GM12878 (cell line): ENCODE results near the gene ZMYM3. TPM values are rescaled to one million over a fixed set of nuclear protein-coding genes. Genes with fewer than 3 reads are reported as not detected.

Source experiments
- ATAC-seq: fragments of 200-7000 bp; cut with Tn5 transposase; 3 replicates; pipeline ENCODE4 v1.9.1; 2020; ENCODE audit warnings: mild to moderate bottlenecking, moderate library complexity
- BruUV-seq: library from RNA; stranded (reverse); fragments of 400-500 nt; replicated peaks from 2 replicates; lab custom pipeline; 2021; lab: Mats Ljungman, UMichigan
- CTCF ChIA-PET: fragments of 300-600 bp; sonication (Branson Sonifier 250); formaldehyde crosslinking; extraction: SDS; loops from one replicate; lab custom pipeline; 2021; ENCODE audit warnings: inconsistent platforms; lab: Yijun Ruan, JAX
- POLR2A ChIA-PET: fragments of 350-600 bp; formaldehyde crosslinking; extraction: SDS; loops from one replicate; lab custom pipeline; 2021; ENCODE audit warnings: inconsistent platforms; lab: Charles Lee
- RAD21 ChIA-PET: fragments of 300-600 bp; sonication (Branson Sonifier 250); formaldehyde crosslinking; loops from one replicate; lab custom pipeline; 2023; ENCODE audit warnings: antibody characterized with exemption; ENCODE audit not compliant: unreplicated experiment; lab: Charles Lee
- SMC1A ChIA-PET: fragments of 300-600 bp; sonication (Branson Sonifier 250); formaldehyde crosslinking; loops from one replicate; lab custom pipeline; 2023; ENCODE audit not compliant: unreplicated experiment, uncharacterized antibody; lab: Charles Lee
- DNase-seq: peaks from one replicate; pipeline ENCODE4 v3.0.0-alpha.2; 2011; ENCODE audit warnings: low read depth, low spot score
- FAIRE-seq: peaks from 3 replicates; lab custom pipeline; 2011; peaks lifted over from hg19 to GRCh38; lab: Jason Lieb, UNC
- H2AFZ ChIP-seq: 2 replicates; pipeline ENCODE4 v1.6.0; 2011; ENCODE audit warnings: low read depth, low read length, control low read depth; ENCODE audit not compliant: control insufficient read depth
- H3K27ac ChIP-seq: 2 replicates; pipeline ENCODE4 v1.5.1; 2011; ENCODE audit warnings: control low read depth; ENCODE audit not compliant: control insufficient read depth, insufficient read depth
- H3K27me3 ChIP-seq, 2 experiments: replicated peaks in 1 of 2; 2 replicates each; pipeline versions ENCODE4 v1.6.0 to v1.6.1; 2011; ENCODE audit warnings: low read length in 1 of 2; ENCODE audit not compliant: control insufficient read depth in 2 of 2, insufficient read depth in 2 of 2
- H3K36me3 ChIP-seq, 2 experiments: 2 replicates each; pipeline ENCODE4 v1.5.1; 2011; ENCODE audit warnings: low read length in 1 of 2; ENCODE audit not compliant: control insufficient read depth in 2 of 2, insufficient read depth in 2 of 2
- H3K4me1 ChIP-seq: 2 replicates; pipeline ENCODE4 v1.6.1; 2011; ENCODE audit warnings: mild to moderate bottlenecking, low read length, moderate library complexity, mixed read lengths; ENCODE audit not compliant: control insufficient read depth, insufficient read depth
- H3K4me2 ChIP-seq: 2 replicates; pipeline ENCODE4 v1.6.0; 2011; ENCODE audit warnings: control low read depth; ENCODE audit not compliant: control insufficient read depth, insufficient read depth
- H3K4me3 ChIP-seq: fragments of 200-600 bp; sonication (generic); 2 replicates; pipeline ENCODE4 v1.5.1; 2016
- H3K79me2 ChIP-seq: 2 replicates; pipeline ENCODE4 v1.6.0; 2011; ENCODE audit warnings: low read length; ENCODE audit not compliant: control insufficient read depth, insufficient read depth
- H3K9ac ChIP-seq: 2 replicates; pipeline ENCODE4 v1.8.0; 2011; ENCODE audit warnings: low read length, control low read depth, mixed read lengths; ENCODE audit not compliant: control insufficient read depth, insufficient read depth
- H3K9me3 ChIP-seq: replicated peaks from 3 replicates; pipeline ENCODE4 v1.5.1; 2011; ENCODE audit warnings: mild to moderate bottlenecking, low read length; ENCODE audit not compliant: control insufficient read depth, insufficient read depth
- H4K20me1 ChIP-seq: 2 replicates; pipeline ENCODE4 v1.6.0; 2011; ENCODE audit not compliant: control insufficient read depth, insufficient read depth
- BHLHE40 ChIP-seq, 2 experiments: fragments of 450-650 bp in 1 of 2; IDR thresholded peaks; 2 replicates each; pipeline ENCODE4 v1.6.1; 2011 to 2017; ENCODE audit warnings: low read depth in 2 of 2, borderline replicate concordance in 1 of 2, improper control_type of control experiment in 1 of 2, low read length in 1 of 2, mild to moderate bottlenecking in 1 of 2
- CTCF ChIP-seq, 3 experiments: IDR thresholded peaks in 2 of 3; conservative IDR thresholded peaks in 1 of 3; 2 replicates each; pipeline ENCODE4 v1.5.1; 2011; ENCODE audit warnings: low read depth in 3 of 3, low read length in 3 of 3, mild to moderate bottlenecking in 3 of 3, control low read depth in 2 of 3, moderate library complexity in 2 of 3, inconsistent platforms in 1 of 3, mixed read lengths in 1 of 3; ENCODE audit not compliant: control insufficient read depth in 2 of 3, insufficient read depth in 1 of 3; ENCODE audit errors: extremely low read depth in 1 of 3
- DPF2 ChIP-seq: fragments of 450-650 bp; IDR thresholded peaks from 2 replicates; pipeline ENCODE4 v1.6.1; 2017; ENCODE audit warnings: mild to moderate bottlenecking
- EP300 ChIP-seq, 2 experiments: fragments of 150-350 bp in 1 of 2; IDR thresholded peaks; 2 replicates each; pipeline ENCODE4 v1.6.1; 2011 to 2012; ENCODE audit warnings: low read depth in 2 of 2, low read length in 2 of 2, borderline replicate concordance in 1 of 2, improper control_type of control experiment in 1 of 2, inconsistent platforms in 1 of 2; ENCODE audit not compliant: control insufficient read depth in 1 of 2
- FOXM1 ChIP-seq: IDR thresholded peaks from 2 replicates; pipeline ENCODE4 v1.6.1; 2012; ENCODE audit warnings: low read depth, mild to moderate bottlenecking, inconsistent platforms, low read length, moderate library complexity
- JUND ChIP-seq: IDR thresholded peaks from 2 replicates; pipeline ENCODE4 v1.6.1; 2012; ENCODE audit warnings: low read depth, mild to moderate bottlenecking, low read length, improper control_type of control experiment, moderate library complexity
- MTA2 ChIP-seq: fragments of 450-650 bp; IDR thresholded peaks from 2 replicates; pipeline ENCODE4 v1.6.1; 2016; ENCODE audit warnings: low read depth, mild to moderate bottlenecking, moderate library complexity
- NR2C2 ChIP-seq: IDR thresholded peaks from 2 replicates; pipeline ENCODE4 v1.6.1; 2011; ENCODE audit warnings: borderline replicate concordance, low read depth; ENCODE audit not compliant: control insufficient read depth, insufficient read length
- PRDM15 ChIP-seq: fragments of 450-650 bp; formaldehyde crosslinking; IDR thresholded peaks from 2 replicates; pipeline ENCODE4 v1.4.0; 2020; ENCODE audit warnings: mild to moderate bottlenecking, moderate library complexity
- RBBP5 ChIP-seq: fragments of 200-600 bp; sonication (generic); conservative IDR thresholded peaks from 2 replicates; pipeline ENCODE4 v1.6.1; 2016
- ZBTB4 ChIP-seq: fragments of 450-650 bp; formaldehyde crosslinking; IDR thresholded peaks from 2 replicates; pipeline ENCODE4 v1.4.0; 2022; ENCODE audit warnings: mild to moderate bottlenecking, moderate library complexity
- ZNF207 ChIP-seq: fragments of 450-650 bp; IDR thresholded peaks from 2 replicates; pipeline ENCODE4 v1.6.1; 2014; ENCODE audit warnings: antibody characterized with exemption, mild to moderate bottlenecking, borderline replicate concordance
- WGBS: methylation state at CpG from one replicate; pipeline ENCODE4 v1.1.6; 2016; ENCODE audit warnings: low lambda C conversion rate; ENCODE audit not compliant: insufficient replicate concordance, insufficient coverage; ENCODE audit errors: missing lambda C conversion rate; 5-methylcytosine and 5-hydroxymethylcytosine counted together
- in situ Hi-C: fragments of 300-500 bp; cut with MboI; formaldehyde crosslinking; loops from 9 replicates; pipeline ENCODE4 v1.14.3; 2018; ENCODE audit warnings: mixed read lengths
- intact Hi-C: fragments of 100-400 bp; cut with micrococcal nuclease; formaldehyde crosslinking; loops from one replicate; pipeline ENCODE4 v1.14.2; 2022; ENCODE audit not compliant: unreplicated experiment
- polyA plus RNA-seq, 11 experiments: library from polyadenylated mRNA; depleted of rRNA in 4 of 11; unstranded in 6 of 11; stranded (reverse) in 5 of 11; fragments of >200 nt; fragmentation: Nextera tagmentation in 4 of 11; fragmentation: Illumina TruSeq in 1 of 11; extraction: Ambion mirVana in 4 of 11; extraction: Trizol in 1 of 11; gene quantifications; 1 replicate in 1 of 11; 2 replicates in 10 of 11; pipeline versions ENCODE4 v1.2.1 to v1.2.3, GENCODE V29; 2011 to 2016; ENCODE audit warnings: inconsistent platforms in 2 of 11, missing spikeins in 2 of 11, low read depth in 1 of 11
- total RNA-seq, 4 experiments: library from RNA; depleted of rRNA in 3 of 4; stranded (reverse); fragments of >200 nt in 3 of 4; fragmentation: Illumina TruSeq in 1 of 4; extraction: Trizol in 1 of 4; gene quantifications; 2 replicates each; pipeline versions ENCODE4 v1.2.1 to v1.2.3, GENCODE V29; 2013 to 2021

Gene ZMYM3
- total and polyA plus RNA-seq, 10 of the 15 experiments (the other 5 are each of a cell fraction or from before 2014, with no cell fraction given): 2.3 to 28.1 (median 12.3) TPM

- WGBS: 16% methylated on average over 3 of the region's 3 CpGs
- H4K20me1 ChIP-seq: no peaks in the 10 kb centered on the region
- CTCF ChIA-PET: no interaction called here
- POLR2A ChIA-PET: no interaction called here
- RAD21 ChIA-PET: no interaction called here
- no peak overlapping the region for H3K4me3 ChIP-seq
- no peaks in the 10 kb centered on the region for H3K4me1 ChIP-seq
- H3K27me3 ChIP-seq: no peaks in the 10 kb centered on the region
- no peaks in the 10 kb centered on the region for H3K36me3 ChIP-seq
- no peak overlapping the region for H3K27ac ChIP-seq
- intact Hi-C loops: no loop called here
- DNase-seq (no peak), FAIRE-seq (no peak), ATAC-seq (no peak)
- no peaks in the 10 kb centered on the region for H3K9me3 ChIP-seq
- H3K4me2 ChIP-seq: no peak overlapping the region
- H3K79me2 ChIP-seq: no peaks in the 10 kb centered on the region
- SMC1A ChIA-PET: no interaction called here
- H2AFZ ChIP-seq: no peak overlapping the region
- in situ Hi-C loops: no loop called here
- no TSS peak for BruUV-seq
- H3K9ac ChIP-seq: no peak overlapping the region
- TF ChIP-seq NR2C2: no peak
- TF ChIP-seq ZBTB4 (CRISPR knock-in tag): no peak
- TF ChIP-seq MTA2: no peak
- TF ChIP-seq JUND: no peak
- no peak for TF ChIP-seq PRDM15 (CRISPR knock-in tag)
- no peak for TF ChIP-seq BHLHE40 (IDR thresholded peaks at IDR 0.05; ENCODE audit: borderline replicate concordance in 1 of 2, low read depth in 2 of 2, low read length in 1 of 2)
- TF ChIP-seq RBBP5: no peak
- no peak for TF ChIP-seq FOXM1
- TF ChIP-seq DPF2: no peak
- TF ChIP-seq ZNF207: no peak
- TF ChIP-seq CTCF (IDR thresholded peaks at IDR 0.05 in 2 of 3, conservative IDR thresholded peaks at IDR 0.05 in 1 of 3; ENCODE audit: control insufficient read depth in 2 of 3, extremely low read depth in 1 of 3, insufficient read depth in 1 of 3, low read depth in 3 of 3, low read length in 3 of 3): no peak
- TF ChIP-seq EP300 (IDR thresholded peaks at IDR 0.05; ENCODE audit: borderline replicate concordance in 1 of 2, control insufficient read depth in 1 of 2, low read depth in 2 of 2, low read length in 2 of 2): no peak
Observed at GRCh38 chrX:71235482-71235881, 18.5 kb downstream of the ZMYM3 start.
